Lower leg skin (tissue), 3 donors: ENCODE data around the gene ZBTB21.

Experiments
- CTCF ChIP-seq, 3 donors: fragments of 450-650 bp; IDR thresholded peaks; one replicate each; pipeline ENCODE4 v1.5.1; 2016; ENCODE audit warnings: antibody characterized with exemption in 3 of 3, mild to moderate bottlenecking in 3 of 3, moderate library complexity in 2 of 3
- POLR2A ChIP-seq, 2 donors: fragments of 450-650 bp; IDR thresholded peaks; one replicate each; pipeline ENCODE4 v1.6.1; 2016 to 2017; ENCODE audit warnings: antibody characterized with exemption in 2 of 2, mild to moderate bottlenecking in 1 of 2, moderate library complexity in 1 of 2

- TF ChIP-seq CTCF (IDR thresholded peaks at IDR 0.05) (no peak), POLR2A (IDR thresholded peaks at IDR 0.05) (no peak)
Measured at GRCh38 chr21:41980561-41980960, 29.6 kb downstream of the ZBTB21 start.
